Tibial nerve (tissue), 4 donors: ENCODE data around the gene PARD3B.

Experiments
- CTCF ChIP-seq, 5 experiments: fragments of 200-600 bp in 3 of 5; fragments of 450-650 bp in 2 of 5; sonication (generic) in 3 of 5; IDR thresholded peaks; one replicate each; pipeline ENCODE4 v1.5.1; 2016 to 2019; ENCODE audit warnings: antibody characterized with exemption in 5 of 5, mild to moderate bottlenecking in 3 of 5, moderate library complexity in 2 of 5
- EP300 ChIP-seq, 2 donors: sonication (generic); formaldehyde crosslinking; IDR thresholded peaks; one replicate each; pipeline ENCODE4 v1.6.1; 2017; ENCODE audit warnings: antibody characterized with exemption in 2 of 2, mild to moderate bottlenecking in 1 of 2
- POLR2A ChIP-seq, 2 donors: fragments of 450-650 bp; IDR thresholded peaks; one replicate each; pipeline ENCODE4 v1.6.1; 2017; ENCODE audit warnings: antibody characterized with exemption in 2 of 2, mild to moderate bottlenecking in 2 of 2, moderate library complexity in 2 of 2

GRCh38 chr2:204974487-204974886, 429.2 kb downstream of the PARD3B start:
- TF ChIP-seq CTCF (IDR thresholded peaks at IDR 0.05) (no peak), POLR2A (IDR thresholded peaks at IDR 0.05) (no peak), EP300 (IDR thresholded peaks at IDR 0.05) (no peak)
